Coronary artery (tissue), 2 donors: ENCODE measurements around the gene LGR5.
"Not testable (repeated sequence)": the region's sequence is repeated elsewhere in the genome, so short reads cannot be mapped to it uniquely, and the experiment has no call there.

Experiments
- DNase-seq: peaks from one replicate; pipeline ENCODE4 v3.0.0-alpha.2; 2017; ENCODE audit warnings: low spot score
- H3K27ac ChIP-seq, 2 donors: fragments of 200-600 bp; sonication (generic); one replicate each; pipeline ENCODE4 v1.5.1; 2016 to 2019
- H3K4me3 ChIP-seq: fragments of 200-600 bp; sonication (generic); 2 replicates; pipeline ENCODE4 v1.5.1; 2016; ENCODE audit warnings: mild to moderate bottlenecking, moderate library complexity
- TF ChIP-seq, protein P1 (sequence below): fragments of 200-600 bp; sonication (generic); IDR thresholded peaks from one replicate; pipeline ENCODE4 v1.5.1; 2019; ENCODE audit warnings: antibody characterized with exemption

Gene LGR5

GRCh38 chr12:71548893-71549292 is 109.3 kb downstream of the LGR5 start:
- H3K27ac ChIP-seq: no peak overlapping the region
- H3K4me3 ChIP-seq: no peak overlapping the region
- TF ChIP-seq, protein P1, sequence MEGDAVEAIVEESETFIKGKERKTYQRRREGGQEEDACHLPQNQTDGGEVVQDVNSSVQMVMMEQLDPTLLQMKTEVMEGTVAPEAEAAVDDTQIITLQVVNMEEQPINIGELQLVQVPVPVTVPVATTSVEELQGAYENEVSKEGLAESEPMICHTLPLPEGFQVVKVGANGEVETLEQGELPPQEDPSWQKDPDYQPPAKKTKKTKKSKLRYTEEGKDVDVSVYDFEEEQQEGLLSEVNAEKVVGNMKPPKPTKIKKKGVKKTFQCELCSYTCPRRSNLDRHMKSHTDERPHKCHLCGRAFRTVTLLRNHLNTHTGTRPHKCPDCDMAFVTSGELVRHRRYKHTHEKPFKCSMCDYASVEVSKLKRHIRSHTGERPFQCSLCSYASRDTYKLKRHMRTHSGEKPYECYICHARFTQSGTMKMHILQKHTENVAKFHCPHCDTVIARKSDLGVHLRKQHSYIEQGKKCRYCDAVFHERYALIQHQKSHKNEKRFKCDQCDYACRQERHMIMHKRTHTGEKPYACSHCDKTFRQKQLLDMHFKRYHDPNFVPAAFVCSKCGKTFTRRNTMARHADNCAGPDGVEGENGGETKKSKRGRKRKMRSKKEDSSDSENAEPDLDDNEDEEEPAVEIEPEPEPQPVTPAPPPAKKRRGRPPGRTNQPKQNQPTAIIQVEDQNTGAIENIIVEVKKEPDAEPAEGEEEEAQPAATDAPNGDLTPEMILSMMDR: no peak
- DNase-seq: no peak

GRCh38 chr12:71551529-71551928 is 111.9 kb downstream of the LGR5 start:
- Histone ChIP-seq H3K4me3 (no peak overlapping the region), H3K27ac (no peak overlapping the region)
- TF ChIP-seq, protein P1: no peak
- no peak for DNase-seq

DNA sequence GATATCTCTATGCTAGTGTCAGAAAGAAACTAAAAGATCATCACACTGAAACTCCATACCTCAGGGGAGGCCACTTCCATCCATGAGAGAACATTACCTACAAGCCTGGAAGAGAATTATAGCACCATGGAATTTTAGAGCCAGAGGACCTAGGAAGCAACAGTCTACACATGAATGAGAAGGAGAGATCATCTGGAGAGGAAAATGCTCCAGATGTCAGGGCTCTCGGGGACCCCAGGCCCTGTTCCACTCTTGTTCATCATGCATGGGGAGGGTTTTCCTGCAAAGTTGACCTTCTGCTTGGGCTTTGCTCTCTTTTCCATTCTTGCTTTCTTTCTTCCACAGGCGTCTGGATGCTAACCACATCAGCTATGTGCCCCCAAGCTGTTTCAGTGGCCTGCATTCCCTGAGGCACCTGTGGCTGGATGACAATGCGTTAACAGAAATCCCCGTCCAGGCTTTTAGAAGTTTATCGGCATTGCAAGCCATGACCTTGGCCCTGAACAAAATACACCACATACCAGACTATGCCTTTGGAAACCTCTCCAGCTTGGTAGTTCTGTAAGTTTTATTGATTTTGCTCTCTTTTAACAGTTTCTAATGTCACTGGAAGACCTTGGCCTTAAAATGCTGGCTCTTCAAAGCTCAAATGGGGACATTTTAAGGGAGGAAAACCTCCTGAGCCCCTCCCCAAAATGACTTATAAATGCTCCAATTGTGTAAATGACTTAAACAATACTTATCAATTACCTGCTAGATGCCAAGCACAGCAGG is 113.3 kb downstream of the LGR5 start:
- DNase-seq: no peak
- H3K4me3 ChIP-seq: no peak overlapping the region
- no peak overlapping the region for H3K27ac ChIP-seq
- TF ChIP-seq, protein P1: no peak

DNA sequence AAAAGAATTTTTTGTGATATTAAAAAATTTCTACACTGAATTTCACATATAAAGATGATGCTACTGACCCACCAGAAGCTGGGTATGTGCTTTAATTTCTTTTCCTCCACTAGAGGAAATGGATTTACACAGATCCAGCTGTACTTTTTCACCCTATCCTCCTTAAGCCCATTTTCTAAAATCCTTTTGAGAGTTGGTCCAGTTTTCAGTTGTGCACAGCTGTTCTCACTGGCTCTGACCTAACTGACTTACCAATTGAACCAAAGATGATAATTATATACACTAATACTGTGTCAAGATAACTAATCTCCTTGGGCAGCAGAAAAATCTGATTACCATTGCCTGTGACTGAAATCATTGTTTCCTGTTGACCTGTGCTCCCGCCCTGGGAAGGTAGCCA is 115.6 kb downstream of the LGR5 start:
- Histone ChIP-seq H3K4me3 (no peak overlapping the region), H3K27ac (no peak overlapping the region)
- DNase-seq: no peak
- TF ChIP-seq, protein P1: no peak

DNA sequence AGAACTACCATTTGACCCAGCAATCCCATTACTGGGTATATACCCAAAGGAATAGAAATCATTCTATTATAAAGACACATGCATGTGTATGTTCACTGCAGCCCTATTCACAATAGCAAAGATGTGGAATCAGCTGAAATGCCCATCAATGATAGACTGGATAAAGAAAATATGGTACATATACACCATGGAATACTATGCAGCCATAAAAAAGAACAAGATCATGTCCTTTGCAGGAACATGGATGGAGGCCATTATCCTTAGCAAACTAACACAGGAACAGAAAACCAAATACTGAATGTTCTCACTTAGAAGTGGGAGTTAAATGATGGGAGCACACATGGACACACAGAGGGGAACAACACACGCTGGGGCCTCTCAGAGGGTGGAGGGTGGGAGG is 116.2 kb downstream of the LGR5 start:
- not testable (repeated sequence) for DNase-seq, H3K4me3 ChIP-seq, H3K27ac ChIP-seq

DNA sequence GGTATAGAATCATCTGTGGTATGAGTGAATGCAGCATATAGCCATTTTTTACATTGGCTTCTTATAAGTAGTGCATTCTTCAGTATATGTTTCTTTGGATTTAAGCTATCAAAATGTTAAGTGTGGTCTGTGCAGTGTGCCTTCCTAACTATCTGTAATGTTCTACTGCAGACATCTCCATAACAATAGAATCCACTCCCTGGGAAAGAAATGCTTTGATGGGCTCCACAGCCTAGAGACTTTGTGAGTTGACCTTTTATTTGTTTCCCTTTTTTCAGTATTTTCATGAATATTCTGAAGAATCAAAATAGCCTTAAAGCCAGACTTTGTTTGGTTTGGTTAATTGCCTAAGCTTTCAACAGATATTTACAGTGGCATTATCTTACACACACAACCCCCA is 116.8 kb downstream of the LGR5 start:
- TF ChIP-seq, protein P1: no peak
- no peak overlapping the region for H3K4me3 ChIP-seq
- H3K27ac ChIP-seq: no peak overlapping the region
- no peak for DNase-seq

DNA sequence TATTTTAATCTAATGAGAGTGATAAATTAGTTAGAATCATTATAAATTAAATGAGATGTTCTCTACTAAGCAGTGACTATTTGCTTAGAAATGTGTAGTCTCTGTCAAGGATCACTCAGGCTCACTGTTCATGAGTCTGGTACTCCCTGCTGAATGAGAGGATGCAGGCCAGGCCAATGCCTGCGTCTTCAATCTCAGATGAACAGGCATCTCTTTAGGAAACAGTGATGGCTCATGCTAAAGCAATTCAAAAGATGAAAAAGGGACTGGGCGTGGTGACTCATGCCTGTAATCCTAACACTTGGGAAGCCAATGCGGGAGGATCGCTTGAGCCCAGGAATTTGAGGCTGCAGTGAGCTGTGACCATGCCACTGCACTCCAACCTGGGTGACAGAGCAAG is 117.3 kb downstream of the LGR5 start:
- TF ChIP-seq, protein P1: no peak
- H3K4me3 ChIP-seq: no peak overlapping the region
- no peak overlapping the region for H3K27ac ChIP-seq
- DNase-seq: no peak
